Thyroid gland (tissue), 4 donors: ENCODE data around the gene PRAC1. TPM values are rescaled to one million over a fixed set of nuclear protein-coding genes. Genes with fewer than 3 reads are reported as not detected.

ENCODE experiments used
- DNase-seq, 2 donors: peaks; one replicate each; pipeline ENCODE4 v3.0.0-alpha.2; 2019
- H3K27ac ChIP-seq, 3 donors: fragments of 200-600 bp; sonication (generic); 1 replicate in 2 of 3; 2 replicates in 1 of 3; pipeline ENCODE4 v1.5.1; 2016 to 2019; ENCODE audit warnings: mild to moderate bottlenecking in 1 of 3, moderate library complexity in 1 of 3
- H3K27me3 ChIP-seq: fragments of 200-600 bp; sonication (generic); one replicate; pipeline ENCODE4 v1.5.1; 2019
- H3K36me3 ChIP-seq, 2 donors: fragments of 200-600 bp; sonication (generic); one replicate each; pipeline ENCODE4 v1.5.1; 2016 to 2019
- H3K4me1 ChIP-seq, 2 donors: fragments of 200-600 bp; sonication (generic); one replicate each; pipeline ENCODE4 v1.5.1; 2017 to 2019
- H3K4me3 ChIP-seq, 3 donors: fragments of 200-600 bp; sonication (generic); replicated peaks in 1 of 3; 1 replicate in 2 of 3; 2 replicates in 1 of 3; pipeline ENCODE4 v1.5.1; 2016; ENCODE audit warnings: mild to moderate bottlenecking in 1 of 3
- H3K9me3 ChIP-seq: fragments of 200-600 bp; sonication (generic); one replicate; pipeline ENCODE4 v1.5.1; 2017
- POLR2A ChIP-seq, 2 donors: fragments of 450-650 bp; IDR thresholded peaks; one replicate each; pipeline ENCODE4 v1.6.1; 2017; ENCODE audit warnings: antibody characterized with exemption in 2 of 2, mild to moderate bottlenecking in 2 of 2, moderate library complexity in 1 of 2
- WGBS, 2 donors: methylation state at CpG; one replicate each; pipeline ENCODE4 v1.1.5; 2017; 5-methylcytosine and 5-hydroxymethylcytosine counted together
- intact Hi-C: fragments of 100-400 bp; cut with DNase I; formaldehyde crosslinking; loops from one replicate; pipeline ENCODE4 v1.15.1; 2023
- total RNA-seq, 4 donors: library from RNA; depleted of rRNA; stranded (reverse); fragments of >200 nt; gene quantifications; one replicate each; pipeline ENCODE4 v1.2.3, GENCODE V29; 2016
- TF ChIP-seq, protein P1 (sequence below), 6 experiments: fragments of 200-600 bp in 3 of 6; fragments of 450-650 bp in 3 of 6; sonication (generic) in 3 of 6; IDR thresholded peaks; one replicate each; pipeline ENCODE4 v1.5.1; 2016 to 2019; ENCODE audit warnings: antibody characterized with exemption in 6 of 6, mild to moderate bottlenecking in 2 of 6, inconsistent platforms in 1 of 6, moderate library complexity in 1 of 6

The PRAC1 gene
- total RNA-seq, 4 donors from 2014 or later: not detected

DNA sequence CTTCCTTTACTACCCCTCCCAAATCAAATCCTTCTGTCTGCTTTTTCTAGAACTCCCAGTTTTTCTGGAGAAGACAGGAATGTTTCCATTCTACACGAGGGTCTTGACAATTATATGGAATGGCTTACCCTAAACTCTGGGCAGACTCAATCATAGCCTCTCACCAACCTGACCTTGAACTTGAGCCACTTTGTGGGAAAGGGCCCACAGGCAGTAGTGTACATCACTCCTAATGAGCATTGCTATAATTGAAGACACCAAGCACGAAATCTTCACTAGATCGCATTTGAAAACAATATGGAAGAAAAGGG, 7.9 kb upstream of the PRAC1 start:
- H3K36me3 ChIP-seq: no peaks in the 10 kb centered on the region
- TF ChIP-seq POLR2A (IDR thresholded peaks at IDR 0.05): no peak
- TF ChIP-seq, protein P1, sequence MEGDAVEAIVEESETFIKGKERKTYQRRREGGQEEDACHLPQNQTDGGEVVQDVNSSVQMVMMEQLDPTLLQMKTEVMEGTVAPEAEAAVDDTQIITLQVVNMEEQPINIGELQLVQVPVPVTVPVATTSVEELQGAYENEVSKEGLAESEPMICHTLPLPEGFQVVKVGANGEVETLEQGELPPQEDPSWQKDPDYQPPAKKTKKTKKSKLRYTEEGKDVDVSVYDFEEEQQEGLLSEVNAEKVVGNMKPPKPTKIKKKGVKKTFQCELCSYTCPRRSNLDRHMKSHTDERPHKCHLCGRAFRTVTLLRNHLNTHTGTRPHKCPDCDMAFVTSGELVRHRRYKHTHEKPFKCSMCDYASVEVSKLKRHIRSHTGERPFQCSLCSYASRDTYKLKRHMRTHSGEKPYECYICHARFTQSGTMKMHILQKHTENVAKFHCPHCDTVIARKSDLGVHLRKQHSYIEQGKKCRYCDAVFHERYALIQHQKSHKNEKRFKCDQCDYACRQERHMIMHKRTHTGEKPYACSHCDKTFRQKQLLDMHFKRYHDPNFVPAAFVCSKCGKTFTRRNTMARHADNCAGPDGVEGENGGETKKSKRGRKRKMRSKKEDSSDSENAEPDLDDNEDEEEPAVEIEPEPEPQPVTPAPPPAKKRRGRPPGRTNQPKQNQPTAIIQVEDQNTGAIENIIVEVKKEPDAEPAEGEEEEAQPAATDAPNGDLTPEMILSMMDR (IDR thresholded peaks at IDR 0.05): no peak
- H3K4me3 ChIP-seq: no peak overlapping the region
- no peaks in the 10 kb centered on the region for H3K9me3 ChIP-seq
- intact Hi-C loops: loop anchor here (10.0 kb wide), 1 partner anchor 265 kb away; the partner anchor contains the start of gene IGF2BP1
- no peak overlapping the region for H3K27ac ChIP-seq
- WGBS, 2 donors: 35 to 42% methylated on average over 3 of the region's 3 CpGs
- DNase-seq: no peak
- peaks cover 74% of the 10 kb centered on the region for H3K27me3 ChIP-seq
- peaks cover 3 to 23% of the 10 kb centered on the region in 2 donors for H3K4me1 ChIP-seq

DNA sequence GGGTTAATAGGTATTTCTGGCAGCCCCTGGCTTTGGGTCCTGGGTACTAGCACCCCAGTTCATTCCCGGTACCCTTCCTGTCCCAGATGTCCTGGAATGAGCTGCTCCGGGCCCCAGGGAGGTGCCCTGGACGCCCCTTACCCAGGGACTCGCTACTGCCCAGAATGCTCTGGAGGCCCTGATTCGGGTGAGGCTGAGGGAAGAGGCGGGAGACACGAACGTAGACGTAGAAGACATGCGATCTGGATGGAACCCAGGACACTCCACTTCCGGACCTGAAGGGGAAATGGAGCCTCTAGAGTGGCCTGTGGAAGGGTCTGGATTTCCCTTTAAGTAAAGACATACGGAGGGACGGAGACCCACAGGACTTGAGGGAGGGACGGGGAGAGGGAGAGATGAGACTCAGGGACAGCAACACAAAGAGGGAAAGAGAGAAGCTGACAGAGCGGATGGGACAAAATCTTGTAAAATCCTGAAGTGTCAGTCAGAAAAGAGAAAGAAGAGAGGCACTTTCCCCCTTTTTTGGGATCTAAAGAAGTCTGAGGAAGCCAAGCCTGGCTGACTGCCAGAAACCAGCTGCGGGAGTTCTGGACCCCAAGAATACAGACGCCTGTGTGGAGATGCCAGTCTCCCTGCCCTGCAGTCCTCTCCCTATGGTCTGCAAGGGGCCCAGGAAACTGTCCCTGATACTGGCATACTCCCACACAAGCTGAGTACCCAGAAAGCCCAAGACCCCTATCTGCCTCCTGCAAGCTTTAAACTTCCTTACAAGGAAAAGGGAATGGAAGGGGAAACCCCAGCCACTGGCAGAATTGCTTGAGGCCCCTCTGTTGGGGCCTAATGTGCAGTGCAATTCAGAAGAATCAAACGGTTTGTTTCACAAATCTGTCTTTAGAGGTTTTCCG, 7.3 kb upstream of the PRAC1 start:
- no peaks in the 10 kb centered on the region for H3K9me3 ChIP-seq
- no peaks in the 10 kb centered on the region for H3K36me3 ChIP-seq
- DNase-seq: no peak
- no peak overlapping the region for H3K27ac ChIP-seq
- peaks cover 75% of the 10 kb centered on the region for H3K27me3 ChIP-seq
- no peak overlapping the region for H3K4me3 ChIP-seq
- TF ChIP-seq, protein P1 (IDR thresholded peaks at IDR 0.05): no peak
- TF ChIP-seq POLR2A (IDR thresholded peaks at IDR 0.05): no peak
- intact Hi-C loops: loop anchor here (5.0 to 10.0 kb wide), 3 partner anchors 63 to 265 kb away; partner anchors contain the start of gene IGF2BP1
- 10 to 11% methylated on average over 19 of the region's 19 CpGs for WGBS, 2 donors
- peaks cover 3 to 29% of the 10 kb centered on the region in 2 donors for H3K4me1 ChIP-seq

DNA sequence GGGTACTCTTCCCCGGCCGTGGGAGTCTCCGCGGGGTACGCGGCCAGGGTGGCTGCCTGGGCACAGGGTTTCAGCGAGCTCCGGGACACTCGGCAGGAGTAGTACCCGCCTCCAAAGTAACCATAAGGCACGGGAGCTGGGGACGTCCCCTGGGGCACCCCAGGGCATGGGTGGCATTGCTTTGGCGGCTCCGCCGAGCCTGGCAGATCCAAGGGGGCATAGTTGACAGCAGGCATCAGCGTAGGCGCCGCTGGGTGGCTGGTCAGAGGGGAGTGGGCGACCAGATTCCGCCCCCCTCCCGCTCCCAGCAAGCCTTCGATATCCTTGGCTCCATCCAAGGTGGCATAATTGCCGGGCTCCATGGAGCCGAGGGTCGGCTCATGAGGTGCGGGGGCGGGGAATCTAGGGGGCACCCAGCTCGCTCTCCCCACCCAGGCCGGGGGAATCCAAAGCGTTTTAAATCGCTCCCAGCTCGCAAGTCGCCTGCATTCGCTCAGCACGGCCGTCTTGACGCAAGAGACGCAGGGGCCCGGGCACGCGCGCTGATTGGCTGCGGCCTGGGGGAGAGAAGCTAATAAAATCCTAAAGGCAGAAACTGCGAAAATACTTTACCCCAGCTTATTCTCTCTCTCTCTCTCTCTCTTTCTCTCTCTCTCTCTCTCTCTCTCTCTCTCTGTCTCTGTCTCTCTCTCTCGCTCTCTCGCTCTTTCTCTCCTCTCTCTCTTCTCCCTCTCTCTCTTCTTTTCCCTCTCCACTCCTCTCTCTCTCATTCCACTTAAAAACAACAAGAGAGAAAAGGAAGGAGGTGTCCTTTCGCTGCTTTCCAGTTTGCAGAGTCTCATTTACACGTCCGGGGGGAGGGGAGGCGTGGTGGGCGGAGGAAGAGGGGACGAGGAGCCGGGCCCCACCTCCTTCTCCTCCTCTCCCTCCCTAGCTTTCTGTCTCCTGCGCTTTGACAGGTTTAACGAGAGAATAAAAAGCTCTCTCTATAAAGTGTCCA, 6.2 kb upstream of the PRAC1 start, which contains the start of gene HOXB13:
TSS of gene HOXB13 (minus strand) at position 519 of the 1,000 bp plus-strand sequence. CDS start at position 362, 157 bp downstream.
- Histone ChIP-seq H3K27ac (no peak within 1 kb of the TSS), H3K4me3 (no peak within 1 kb of the TSS), H3K4me1 (peaks cover 10 to 39% of the 10 kb centered on the region in 2 donors), H3K27me3 (peaks cover 78% of the 10 kb centered on the region), H3K9me3 (no peaks in the 10 kb centered on the region), H3K36me3 (no peaks in the 10 kb centered on the region)
- intact Hi-C loops: loop anchor here (5.0 to 10.0 kb wide), 2 partner anchors 64 to 156 kb away; no protein-coding TSS in a partner anchor
- WGBS, 2 donors: 2 to 4% methylated on average over 30 to 34 of the region's 55 CpGs
- no peak for DNase-seq
- TF ChIP-seq, protein P1 (IDR thresholded peaks at IDR 0.05): no peak
- TF ChIP-seq POLR2A (IDR thresholded peaks at IDR 0.05): no peak

DNA sequence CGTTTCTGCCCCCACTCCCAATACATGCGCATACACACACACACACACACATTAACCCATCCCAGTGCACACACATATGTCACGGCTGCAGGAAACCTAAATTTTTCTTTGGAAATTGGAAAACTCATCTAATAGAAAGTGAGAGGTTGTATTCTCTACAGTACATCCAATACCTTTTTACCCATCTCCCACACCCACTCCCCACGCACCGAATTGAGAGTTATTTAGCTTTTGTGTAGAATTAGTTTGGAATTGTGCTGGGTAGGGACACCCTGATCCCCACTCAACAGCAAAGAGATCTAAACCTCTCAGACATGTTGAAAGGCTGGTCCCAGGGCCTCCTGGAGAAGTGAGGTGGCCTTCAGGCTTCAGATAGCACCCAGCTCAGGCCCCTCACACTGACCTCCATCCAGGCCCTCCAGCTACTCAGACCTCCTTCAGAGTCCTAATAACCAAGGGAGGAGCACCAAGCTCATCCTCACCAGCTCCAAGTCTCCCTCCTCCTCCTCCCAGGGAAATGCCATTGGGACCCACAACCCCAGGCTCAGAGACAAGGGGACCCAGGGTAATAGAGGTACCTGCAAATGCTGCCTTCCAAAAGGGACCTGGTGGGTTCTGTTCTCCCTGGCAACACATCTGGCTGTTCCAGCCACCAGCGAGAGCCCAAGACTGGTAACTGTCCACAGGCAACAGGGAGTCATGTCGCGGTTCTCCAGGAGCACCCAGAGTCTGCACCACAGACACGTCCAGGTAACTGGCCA, 5.3 kb upstream of the PRAC1 start:
- no peak for DNase-seq
- Histone ChIP-seq H3K9me3 (no peaks in the 10 kb centered on the region), H3K4me3 (no peak overlapping the region), H3K27ac (no peak overlapping the region), H3K4me1 (peaks cover 7 to 39% of the 10 kb centered on the region in 2 donors), H3K36me3 (no peaks in the 10 kb centered on the region), H3K27me3 (peaks cover 76% of the 10 kb centered on the region)
- WGBS, 2 donors: 26 to 35% methylated on average over 8 to 9 of the region's 9 CpGs
- intact Hi-C loops: loop anchor here (5.0 to 10.0 kb wide), 2 partner anchors 65 to 157 kb away; no protein-coding TSS in a partner anchor
- no peak for TF ChIP-seq POLR2A (IDR thresholded peaks at IDR 0.05)
- TF ChIP-seq, protein P1 (IDR thresholded peaks at IDR 0.05): no peak
